ENCODE data around the gene PLCB1.
"Not testable (repeated sequence)": the region's sequence is repeated elsewhere in the genome, so short reads cannot be mapped to it uniquely, and the experiment has no call there.

The PLCB1 gene

DNA sequence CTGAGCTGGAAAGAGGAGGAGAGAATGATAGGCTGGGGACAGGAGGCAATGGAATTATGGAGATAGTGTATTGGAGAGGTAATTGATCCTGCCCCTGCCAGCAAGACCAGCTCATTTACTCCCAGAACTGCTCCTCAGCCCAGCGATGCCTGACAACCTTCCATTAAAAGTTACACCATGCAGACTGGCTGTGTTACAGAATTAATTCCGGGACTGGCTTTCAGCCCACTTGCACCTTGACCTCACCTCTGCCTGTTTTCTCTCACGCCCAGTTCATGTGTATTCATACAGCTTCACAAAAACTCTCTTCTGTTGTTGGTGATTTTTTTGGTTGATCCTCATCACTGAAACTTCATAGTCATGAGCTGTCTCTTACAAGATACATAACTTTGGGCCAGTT lies 207.3 kb downstream of the PLCB1 start:
- no peak for DNase-seq

DNA sequence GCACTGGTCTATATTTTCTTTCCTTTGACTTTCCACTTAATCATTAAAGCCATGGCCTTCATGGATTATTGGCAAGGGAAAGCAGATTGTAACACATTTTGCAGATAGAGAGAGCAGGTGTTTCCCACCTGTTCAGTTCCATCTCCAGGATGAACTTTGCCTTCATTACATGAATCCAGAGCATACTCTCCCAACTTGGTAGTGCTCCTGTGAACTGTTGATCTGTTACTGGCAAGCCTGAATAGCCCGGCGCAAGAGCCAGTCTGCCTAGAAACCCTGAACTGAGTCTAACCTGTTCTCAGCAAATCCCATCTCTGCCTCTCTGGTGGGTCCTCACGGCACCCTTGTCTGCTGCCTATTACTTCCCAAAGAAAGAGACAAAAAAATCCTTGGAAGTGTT lies 210.3 kb downstream of the PLCB1 start:
- DNase-seq: no peak

DNA sequence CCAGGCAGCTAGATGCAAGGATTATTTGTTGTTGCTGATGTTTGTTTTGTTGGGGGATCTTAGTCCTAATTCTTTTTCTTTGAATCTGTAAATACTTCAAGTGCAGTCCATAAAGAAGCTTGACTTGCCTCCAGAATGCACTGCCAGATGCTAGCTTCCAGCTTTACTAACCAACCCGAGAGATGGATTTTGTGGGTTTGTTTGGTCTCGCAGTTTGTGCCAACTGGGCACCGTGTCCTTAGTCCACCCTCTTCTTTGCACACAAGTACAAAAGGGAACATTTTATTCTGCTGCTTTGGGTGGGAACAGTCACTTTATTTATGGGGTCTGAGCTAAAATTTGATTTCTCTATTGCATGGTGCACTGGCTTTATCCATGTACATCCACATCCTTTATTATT lies 212.0 kb downstream of the PLCB1 start:
- no peak for DNase-seq

DNA sequence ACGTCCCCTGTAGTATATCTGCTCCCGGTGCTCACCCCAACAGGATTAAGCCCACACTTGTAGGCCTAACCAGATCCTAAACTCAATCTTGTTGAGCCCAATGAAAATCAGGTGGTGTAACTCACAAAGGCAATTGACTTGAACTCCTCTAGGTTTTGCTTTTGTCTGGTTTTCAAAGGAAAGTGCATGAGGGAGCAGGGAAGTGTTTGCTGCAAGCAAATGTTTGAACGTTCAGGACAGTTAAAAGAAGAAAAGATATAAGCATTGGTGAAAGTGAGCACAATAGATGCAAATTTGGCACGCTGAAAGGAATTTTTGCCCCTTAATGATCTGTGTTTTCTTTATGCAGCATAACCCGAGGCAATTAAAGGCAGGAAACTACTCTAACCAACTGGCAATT lies 212.6 kb downstream of the PLCB1 start:
- no peak for DNase-seq

DNA sequence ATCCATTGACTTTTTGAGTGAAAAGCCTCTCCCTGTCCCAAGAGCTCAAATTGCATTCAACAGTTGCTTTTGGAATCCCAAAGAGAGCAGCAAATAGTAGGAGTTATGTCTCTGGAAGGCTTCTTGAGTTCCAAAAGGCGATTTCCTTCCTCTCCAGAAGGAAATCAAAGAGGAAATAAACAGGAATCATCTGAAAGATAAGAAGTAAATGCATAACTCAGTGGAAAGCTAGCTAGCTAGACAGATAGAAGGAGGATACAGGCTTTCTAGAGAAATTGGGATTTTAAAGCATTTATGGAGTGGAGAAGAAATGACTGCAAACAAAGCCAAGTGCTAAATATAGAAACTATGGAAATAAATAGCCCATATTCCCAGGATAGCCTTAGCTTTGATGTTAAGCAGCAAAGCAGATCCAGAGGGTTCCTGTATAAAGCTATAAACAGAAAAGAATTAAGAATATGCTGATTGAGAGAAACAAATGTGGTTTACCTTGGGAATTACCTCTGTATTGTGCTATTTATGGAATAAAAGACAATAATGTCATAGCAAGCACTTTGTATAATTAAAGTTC lies 214.7 kb downstream of the PLCB1 start:
- no peak for DNase-seq

DNA sequence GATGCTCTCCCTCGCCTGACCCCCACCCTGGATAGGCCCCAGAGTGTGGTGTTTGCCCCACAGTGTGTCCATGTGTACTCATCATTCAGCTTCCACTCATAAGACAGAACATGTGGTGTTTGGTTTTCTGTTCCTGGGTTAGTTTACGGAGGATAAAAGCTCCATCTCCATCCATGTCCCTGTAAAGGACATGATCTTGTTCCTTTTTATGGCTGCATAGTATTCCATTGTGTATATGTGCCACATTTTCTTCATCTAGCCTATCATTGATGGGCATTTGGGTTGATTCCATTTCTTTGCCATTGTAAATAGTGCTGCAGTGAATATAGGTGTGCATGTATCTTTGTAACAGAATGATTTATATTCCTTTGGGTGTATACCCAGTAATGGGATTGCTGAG lies 218.2 kb downstream of the PLCB1 start:
- DNase-seq: not testable (repeated sequence)

DNA sequence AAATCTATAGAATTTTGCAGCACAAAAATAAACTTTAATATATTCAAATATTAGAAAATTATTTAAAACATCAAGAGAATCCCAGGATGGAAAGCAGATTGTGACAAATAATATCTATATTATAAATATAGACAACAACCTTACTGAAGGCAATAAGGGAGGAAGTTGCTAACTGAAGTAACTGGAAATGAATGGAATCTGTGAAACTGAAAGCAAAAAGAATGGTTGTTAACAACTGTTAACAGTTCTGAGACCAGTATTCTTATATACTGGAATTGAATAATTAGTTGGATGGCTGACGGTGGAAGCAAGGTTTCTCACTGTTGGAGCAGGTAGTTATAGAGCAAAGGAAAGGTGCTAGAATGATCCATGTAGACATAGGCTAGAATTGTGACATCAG lies 220.4 kb downstream of the PLCB1 start:
- no peak for DNase-seq

DNA sequence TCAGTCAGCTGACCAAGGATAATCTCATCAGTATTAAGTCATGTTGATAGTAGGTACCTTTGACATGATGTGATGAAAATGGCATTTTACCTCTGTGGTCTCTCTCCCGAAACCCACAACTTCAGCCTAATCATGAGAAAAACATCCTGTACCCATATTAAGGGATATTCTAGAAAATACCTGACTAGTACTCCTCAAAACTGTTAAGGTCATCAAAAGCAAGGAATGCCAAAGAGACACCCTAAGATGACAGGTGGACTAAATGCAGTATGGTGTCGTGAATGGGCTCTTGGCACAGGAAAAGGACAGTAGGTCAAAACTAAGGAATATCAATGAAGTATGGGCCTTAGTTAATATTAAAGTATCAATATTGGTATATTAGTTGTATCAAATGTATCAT lies 221.4 kb downstream of the PLCB1 start:
- DNase-seq: no peak

DNA sequence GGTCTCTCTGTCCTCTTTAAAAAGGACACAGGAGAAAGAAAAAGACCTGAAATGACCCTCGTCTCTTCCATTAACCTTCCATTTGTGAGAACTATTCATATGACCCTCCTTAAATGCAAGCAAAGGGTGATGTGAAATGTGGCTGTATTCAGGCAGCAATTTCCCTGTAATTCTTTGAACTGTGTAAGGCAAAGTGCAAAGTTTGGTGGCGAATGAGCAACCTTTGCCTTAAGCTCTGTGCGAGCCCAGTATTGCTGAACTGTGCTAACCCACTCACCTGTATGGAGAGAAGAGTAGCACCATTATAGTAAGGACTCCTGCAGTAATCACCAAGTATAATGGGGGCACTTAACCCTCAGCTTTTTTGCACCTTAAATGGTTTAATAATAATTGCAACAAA lies 223.4 kb downstream of the PLCB1 start:
- DNase-seq: no peak

DNA sequence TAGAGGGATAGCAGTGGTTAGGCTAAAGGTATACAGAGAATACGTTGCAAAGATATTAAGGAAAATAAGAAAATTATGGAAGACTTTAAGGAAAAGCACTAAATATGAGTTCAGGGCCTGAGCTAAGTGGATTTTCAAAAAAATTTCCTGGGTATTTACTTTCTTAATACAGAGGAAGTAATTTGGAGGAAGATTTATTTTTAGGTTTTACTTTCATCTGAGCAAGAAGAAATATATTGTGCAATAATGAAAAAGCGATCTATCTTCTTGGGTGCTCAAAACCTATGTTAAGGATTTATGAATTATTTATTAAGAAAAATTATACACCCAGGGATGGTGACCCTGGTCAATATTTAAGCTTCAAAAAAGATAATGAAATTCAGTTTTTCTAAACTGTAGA lies 224.7 kb downstream of the PLCB1 start:
- no peak for DNase-seq

DNA sequence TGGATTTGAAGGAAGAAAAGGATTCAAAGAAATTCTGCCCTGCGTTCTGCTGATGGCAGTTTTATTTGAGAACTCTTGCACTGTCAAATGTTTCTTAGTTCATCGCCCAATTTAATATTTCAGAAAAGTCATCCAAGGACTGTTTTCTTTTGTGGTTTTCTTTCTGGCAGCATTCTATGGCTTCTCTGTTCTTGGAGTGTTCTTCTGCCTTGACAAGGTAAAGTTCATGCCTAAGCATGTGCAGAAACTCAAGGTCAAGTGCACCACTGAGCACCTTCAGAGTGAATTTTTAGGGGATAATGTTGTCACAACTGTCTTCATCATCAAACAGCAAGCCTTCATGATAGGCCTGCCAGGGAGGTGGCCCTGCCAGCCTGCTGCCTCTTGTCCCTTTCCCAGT lies 225.6 kb downstream of the PLCB1 start:
- DNase-seq: no peak

DNA sequence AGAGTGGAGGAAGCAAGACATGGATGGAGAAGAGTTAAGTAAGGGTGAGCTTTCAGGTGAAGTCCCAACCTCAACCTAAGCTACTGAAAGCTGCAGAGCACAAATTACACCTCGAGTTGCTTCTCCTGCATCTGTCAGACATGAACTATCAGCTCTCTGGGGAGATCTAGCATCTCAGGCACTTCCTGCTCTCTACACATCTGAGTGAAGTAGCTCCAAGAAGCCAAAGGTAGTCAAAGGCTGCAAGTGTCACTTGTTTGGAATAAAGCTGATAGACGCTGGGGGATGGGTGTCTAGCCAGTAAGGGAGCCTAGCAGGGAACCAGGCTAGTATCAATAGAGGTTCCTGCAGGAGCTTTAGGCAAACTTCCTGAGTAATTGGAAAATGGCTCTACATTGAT lies 228.0 kb downstream of the PLCB1 start:
- DNase-seq: no peak

DNA sequence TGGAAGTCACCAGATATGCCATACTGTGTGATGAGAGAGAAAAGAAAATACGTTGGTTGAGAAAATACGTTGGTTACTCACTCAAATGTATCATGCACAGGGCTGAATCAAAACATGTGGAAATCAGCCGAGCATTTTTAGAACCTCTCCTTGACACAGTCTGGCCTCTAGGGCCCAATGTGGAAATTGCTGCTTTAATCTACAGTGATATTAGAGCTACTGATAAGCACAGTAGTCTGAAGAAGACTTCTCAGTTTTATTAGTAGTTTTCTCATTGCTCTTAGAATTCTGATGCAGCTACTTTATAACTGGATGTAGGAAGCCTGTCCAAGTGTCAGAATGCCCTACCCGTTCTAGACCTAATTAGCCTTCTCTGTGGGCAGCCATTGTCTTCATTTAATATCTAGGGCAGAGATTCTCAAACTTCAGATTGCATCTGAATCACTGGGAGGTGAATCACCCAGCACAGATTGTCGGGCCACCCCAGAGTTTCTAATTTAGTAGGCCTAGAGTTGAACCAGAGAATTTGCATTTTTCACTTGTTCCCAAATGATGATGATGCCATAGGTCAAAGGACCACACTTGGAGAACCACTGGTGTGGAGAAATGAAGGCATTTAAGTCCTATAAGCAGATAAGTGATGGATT lies 229.1 kb downstream of the PLCB1 start:
- DNase-seq: no peak

DNA sequence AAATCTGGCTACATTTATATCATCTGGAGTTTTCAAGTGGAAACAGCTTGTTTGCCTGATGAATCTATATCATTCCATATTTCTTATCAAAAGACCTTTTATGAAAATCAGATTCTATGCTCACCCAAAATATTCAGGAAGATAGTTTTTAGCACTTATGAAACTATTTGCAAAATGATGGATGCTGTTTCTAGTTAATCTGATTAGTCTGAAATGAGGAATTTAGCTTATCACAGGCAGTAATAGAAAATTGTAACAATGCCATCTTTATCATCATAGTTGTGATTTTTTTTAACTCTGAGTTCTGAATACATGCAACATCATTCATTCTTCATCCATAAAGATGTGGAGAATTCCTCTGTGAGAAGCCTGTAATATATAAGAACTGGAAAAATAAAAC lies 229.7 kb downstream of the PLCB1 start:
- DNase-seq: no peak

DNA sequence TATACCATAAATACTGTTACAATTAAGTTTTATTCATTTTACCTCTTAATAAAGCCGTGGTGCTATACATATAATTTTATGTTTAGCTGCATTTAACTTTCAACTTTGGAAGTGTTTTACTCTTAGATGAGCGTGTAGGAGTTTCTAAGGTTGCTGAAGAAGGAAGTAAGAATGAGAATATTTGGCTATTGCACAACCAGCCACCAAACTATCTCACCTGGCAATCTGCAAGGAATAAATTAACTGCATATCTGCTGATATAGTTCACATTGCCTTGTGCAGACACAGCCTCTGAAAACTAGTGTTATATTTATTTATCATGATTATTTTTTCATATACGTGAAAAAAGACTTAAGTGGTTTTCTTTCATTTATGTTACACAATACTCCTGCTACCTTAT lies 230.4 kb downstream of the PLCB1 start:
- DNase-seq: no peak

DNA sequence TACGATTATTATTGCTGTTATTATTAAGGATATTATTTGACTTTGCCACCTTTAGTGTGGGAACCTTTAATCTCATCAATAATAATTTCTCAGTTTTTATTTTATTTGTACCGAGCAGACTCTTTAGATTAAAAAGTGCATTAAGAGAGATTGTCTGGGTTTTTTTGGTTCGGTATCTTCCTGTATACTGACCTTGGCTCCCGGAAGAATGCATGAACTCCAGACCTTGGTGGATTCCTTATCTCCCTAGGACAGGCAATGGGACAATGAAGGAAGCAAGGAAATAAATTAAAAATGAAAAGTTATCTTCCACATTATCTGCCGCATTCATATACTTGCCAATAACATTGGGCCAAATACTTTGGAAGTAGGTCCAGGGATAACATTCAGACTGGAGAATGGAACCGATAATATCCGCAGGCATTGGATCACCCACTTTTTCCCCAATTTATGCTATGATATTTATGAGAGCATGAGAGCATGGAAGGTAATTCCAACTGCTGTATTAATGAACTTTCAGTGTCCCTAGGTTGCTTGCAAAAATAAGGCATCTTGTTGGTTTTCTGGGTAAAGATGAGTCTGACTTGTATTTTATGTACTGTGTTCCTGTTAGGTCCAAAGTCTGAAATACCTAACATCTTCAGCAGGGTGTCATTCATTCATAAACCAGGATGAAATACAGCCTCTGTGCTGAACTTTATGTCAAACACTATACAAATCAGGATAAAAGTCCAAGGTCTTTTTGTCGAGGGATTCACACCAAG lies 232.1 kb downstream of the PLCB1 start:
- no peak for DNase-seq

DNA sequence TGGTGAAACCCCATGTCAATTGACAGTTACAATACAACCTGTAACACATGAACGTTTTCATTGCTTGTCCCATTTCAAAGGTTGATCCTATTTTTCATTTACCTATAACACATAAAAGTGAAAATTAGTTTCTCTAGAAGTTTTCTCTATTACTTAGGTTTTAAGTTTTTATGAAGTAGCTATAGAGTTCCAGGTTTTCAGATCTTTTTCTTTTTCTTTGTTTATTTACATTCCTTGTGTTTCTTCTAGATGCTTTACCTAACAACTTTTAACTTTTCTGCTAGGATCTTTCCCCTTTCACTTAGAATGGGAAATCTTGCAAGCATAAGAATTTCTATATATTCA lies 232.6 kb downstream of the PLCB1 start:
- no peak for DNase-seq

DNA sequence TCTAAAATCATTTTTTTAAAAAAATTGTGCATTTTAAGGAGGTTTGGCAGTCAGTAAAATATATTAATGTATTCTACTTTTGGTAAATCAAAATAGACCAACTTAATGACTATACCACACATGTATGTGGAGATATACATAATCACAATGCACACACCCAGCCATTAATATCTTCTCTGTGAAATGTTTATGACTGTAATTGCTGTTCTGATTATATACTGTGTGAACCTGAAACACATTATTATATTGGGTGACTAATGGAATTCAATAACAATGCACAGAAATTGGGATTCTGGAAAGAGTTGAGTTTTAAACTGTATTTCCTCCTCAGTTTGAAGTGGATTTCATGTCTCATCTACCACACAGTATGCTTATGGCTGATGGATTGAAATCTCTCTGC lies 233.6 kb downstream of the PLCB1 start:
- no peak for DNase-seq

DNA sequence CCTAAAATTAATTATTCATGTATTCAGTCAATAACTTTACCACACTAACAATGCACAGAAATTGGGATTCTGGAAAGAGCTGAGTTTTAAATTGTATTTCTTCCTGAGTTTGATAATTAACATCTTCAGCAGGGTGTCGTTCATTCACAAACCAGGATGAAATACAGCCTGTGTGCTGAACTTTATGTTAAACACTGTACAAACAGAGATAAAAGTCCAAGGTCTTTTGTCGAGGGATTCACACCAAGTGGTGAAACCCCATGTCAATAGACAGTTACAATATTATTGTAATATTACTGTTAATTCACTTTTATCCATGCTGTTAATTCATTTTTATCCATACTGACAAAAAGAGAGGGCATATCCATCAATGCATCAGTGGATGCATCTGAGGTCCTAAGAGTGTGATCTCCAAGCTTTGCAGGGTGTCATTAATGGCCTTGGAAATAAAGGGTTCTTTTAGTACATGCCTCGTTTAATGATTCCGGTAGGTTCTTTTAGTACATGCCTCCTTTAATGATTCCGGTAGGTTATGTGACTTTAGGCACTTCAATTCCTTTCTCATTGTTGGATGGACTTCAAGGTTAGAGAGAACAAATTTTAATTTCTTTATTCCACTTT lies 234.3 kb downstream of the PLCB1 start:
- DNase-seq: no peak

DNA sequence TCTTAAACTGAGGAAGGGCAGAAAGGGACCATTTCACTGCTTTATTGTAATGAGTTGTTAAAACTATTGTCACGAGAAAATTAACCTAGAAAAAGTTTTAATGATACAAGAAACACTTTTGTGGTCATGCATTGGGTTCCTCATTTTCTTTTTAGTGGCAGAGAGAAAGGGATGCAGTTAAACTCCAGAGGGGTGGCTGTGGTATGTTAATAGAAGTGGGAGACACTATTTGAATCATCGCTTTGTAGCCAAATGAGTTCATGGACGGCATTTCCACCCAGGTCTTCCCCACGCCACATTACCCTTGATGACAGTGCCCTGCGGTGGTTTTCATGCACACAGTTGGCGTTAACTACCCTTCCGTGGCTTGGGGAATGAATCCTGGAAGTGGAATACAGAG lies 235.6 kb downstream of the PLCB1 start:
- DNase-seq: no peak

DNA sequence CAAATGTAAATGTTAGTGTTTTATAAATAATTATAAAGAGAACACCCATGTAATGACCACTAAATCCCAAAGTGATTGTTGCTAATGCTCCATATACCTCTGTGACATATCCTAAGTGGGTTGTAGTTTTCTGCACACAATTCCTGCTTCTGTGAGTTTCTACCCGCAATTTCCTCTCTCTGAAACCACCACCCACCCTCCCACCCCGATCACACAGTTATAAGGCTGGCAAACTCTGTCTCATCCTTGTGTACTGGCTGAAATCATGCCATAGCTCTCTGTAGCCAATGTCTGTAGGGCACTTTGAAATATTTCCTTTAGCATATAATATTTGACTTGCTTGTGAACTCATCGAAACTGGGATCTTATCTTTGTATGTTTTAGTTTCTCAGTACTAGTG lies 236.6 kb downstream of the PLCB1 start:
- DNase-seq: no peak

DNA sequence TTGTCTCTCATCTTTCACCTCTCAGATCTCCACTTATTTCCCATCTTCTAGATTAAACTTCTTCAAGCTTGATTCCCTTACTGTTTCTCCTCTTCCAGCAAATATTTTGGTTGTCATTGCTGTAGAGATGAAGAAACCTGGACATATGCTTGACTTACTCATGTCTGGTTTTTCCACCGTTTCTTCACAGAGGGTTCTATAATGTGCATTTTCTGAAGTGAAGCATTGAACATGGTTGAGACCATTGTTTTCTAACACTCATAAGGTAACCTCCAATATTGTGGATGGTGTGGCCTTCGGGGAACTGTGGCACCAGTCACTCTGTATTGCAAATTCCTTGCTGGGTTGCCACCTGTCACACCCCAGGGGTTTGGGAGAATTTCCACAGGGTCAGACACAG lies 237.2 kb downstream of the PLCB1 start:
- DNase-seq: no peak

DNA sequence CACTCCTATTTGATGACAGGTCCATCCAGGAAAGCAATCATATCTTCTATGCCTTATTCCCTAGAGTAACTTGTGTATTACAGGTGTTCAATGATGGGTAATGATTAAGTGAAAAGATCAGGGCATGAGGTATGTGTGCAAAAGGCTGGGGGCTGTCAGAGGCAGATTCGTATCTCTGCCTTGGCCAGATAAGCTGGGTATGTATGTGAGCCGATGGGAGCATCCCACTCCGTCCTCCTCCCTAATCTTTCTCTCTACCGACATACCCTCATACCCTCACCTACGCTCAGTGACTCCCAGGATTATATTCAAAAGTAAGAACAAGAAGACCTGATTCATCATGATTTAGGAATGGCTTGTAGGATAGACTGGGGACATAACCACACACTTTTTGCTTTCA lies 238.7 kb downstream of the PLCB1 start:
- DNase-seq: no peak

DNA sequence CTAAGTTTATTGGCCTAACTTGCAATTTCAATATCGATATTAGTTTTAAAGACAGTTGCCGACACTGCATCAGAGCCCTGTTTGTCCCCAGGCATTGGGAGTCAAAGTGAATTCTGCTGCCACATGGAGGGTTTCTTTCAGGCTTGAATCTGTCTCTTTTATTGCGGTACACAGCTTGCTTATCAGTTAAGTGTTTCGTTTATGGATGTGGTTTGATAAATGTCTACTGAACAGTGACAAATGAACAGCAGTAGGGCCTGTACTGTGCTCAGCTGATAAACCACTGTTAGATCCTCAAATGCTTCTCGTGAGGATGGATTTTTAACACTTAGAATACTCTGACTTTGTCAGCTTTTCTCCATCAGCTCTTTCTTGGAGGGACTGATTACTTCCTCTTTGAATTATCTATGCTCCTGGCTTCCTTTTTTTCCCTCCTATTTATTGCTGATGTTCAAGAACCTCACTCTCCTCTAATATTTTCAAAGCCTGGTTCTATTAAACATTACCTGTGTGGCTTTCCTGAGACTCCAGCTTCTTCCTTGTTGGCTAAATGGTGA lies 240.8 kb downstream of the PLCB1 start:
- DNase-seq: no peak

Measured in T-helper 1 cell (primary cell).